ENCODE results near the gene ATP9A.

DNA sequence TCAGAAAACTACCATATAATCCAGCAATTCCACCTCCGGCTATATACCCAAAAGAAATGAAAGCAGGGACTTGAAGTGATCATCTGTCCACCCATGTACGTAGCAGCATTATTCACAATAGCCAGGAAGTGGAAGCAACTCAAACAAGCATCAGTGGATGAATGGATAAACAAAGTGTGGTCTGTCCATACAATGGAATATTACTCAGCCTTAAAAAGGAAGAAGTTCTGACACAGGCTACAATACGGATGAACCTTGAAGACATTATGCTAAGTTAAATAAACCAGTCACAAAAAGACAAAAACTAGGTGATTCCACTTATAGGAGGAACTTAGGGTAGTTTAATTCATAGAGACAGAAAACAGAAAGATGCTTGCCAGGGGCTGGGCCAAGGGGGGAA is 76.5 kb downstream of the ATP9A start:
- TF ChIP-seq POLR2A (IDR thresholded peaks at IDR 0.05) = no peak
- no peak for TF ChIP-seq CTCF (IDR thresholded peaks at IDR 0.05)
